ENCODE data around the gene COA6.
"Not testable (repeated sequence)": the region's sequence is repeated elsewhere in the genome, so short reads cannot be mapped to it uniquely, and the experiment has no call there.

Gene COA6

DNA sequence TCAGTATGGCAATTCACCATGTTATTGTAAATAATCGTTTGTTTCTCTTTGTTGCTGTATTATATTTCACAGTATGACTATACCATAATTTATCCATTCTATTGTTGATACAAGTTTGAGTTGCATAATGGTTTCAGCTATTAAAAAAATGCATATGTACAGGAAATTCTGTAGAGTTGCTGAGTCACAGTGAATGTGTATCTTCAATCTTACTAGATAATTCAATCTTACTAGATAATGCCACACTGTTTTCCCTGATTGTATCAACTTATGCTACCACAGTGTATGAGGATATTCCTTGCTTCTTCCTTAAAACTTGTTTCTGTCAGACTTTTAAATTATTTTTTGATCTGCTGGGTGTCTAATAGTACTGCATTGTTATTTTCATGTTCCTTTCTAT is 3.5 kb upstream of the COA6 start:
- DNase-seq (ENCODE audit: low read depth): no peak

DNA sequence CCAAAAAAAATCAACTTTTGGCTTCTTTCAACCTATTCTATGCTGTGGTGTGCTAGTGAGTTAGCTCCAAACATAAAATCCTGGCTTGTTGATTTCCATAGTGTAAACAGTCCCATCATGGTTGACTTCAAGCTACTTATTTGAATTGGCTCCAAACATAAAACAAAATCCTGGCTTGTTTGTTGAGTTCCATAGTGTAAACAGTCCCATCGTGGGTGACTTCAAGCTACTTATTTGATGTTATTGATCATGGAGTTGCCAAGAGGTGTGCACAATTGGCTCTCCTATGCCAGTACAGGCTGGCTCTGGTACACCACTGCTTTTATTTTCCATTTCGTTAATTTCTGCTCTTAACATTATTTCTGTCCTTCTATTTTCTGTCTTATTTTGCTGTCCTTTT is 1.8 kb upstream of the COA6 start:
- no peak for DNase-seq (ENCODE audit: low read depth)

DNA sequence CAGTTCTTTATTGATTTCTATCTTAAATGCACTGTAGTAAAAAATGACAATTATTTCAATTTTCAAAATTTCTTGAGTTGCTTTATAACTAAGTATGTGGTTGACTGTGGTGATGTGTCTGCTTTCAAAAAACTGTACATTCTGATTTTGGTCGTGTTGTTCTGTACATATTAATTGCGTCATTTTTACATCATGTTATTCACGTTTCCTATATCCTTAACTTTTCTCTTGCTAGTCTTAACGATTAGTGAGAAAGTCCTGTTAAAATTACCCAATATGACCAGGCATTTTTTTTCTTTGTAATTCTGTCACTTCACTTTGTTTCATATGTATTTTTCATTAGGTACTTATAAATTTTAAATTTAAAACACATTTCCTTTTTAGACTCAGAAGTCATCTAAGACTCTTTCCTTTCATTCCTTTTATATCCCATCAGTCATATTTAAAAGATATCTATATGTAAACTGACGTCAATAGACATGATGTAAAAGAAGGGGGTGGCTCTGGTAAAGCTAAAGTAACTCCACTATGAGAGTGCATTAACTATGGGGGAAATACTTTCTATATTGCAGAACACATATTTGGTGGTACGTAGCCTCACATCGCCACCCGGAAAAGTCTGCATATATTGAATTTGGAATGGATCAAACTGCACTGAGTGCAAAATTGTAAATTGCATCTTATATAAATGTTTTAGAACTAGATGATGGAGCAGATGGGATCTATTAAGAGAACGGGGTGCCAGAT is 1.1 kb upstream of the COA6 start:
- no peak for DNase-seq (ENCODE audit: low read depth)

DNA sequence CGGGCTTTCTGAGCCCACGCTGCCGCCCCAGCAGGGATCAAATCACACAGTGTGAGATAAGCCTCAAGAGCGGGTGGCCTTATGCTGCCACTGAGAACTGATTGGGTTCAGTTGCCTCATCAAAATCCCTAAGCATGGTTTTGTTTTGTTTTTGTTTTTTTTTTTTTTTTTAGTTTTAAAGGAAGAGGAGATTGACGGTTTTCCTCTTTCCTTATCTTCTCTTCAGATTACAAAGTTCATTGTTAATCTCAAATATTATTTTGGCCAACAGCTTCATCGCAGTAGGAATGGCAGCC is 651 bp downstream of the COA6 start:
- DNase-seq (ENCODE audit: low read depth): no peak

DNA sequence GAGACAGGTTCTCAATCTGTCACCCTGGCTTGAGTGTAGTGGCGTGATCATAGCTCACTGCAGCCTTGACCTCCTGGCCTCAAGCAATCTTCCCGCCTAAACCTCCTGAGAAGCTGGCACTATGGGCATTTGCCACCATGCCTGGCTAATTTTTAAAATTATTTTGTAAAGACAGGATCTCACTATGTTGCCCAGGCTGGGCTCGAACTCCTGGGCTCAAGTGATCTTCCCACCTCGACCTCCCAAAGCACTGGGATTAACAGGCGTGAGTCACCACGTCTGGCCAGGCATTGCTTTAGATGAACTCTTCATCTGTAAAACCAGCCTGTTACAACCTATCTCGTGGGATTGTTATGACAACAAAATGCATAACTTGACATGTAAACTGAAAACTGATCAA is 2.4 kb downstream of the COA6 start:
- no peak for DNase-seq (ENCODE audit: low read depth)

DNA sequence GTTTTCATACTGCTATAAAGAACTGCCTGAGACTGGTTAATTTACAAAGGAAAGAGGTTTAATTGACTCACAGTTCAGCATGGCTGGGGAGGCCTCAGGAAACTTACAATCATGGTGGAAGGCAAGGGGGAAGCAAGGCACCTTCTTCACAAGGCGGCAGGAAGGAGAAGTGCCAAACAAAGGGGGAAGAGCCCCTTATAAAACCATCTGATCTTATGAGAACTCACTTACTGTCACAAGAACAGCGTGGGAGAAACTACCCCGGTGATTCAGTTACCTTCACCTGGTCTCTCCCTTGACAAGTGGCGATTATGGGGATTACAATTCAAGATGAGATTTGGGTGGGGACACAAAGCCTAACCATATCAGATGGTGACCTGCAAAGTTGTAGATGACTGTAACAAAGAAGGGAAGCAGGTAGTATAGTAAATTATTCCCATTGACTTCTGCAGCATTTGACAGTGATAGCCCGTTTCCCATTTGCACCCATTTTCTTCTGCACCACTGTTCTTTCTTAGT is 6.4 kb downstream of the COA6 start:
- not testable (repeated sequence) for DNase-seq (ENCODE audit: low read depth)

DNA sequence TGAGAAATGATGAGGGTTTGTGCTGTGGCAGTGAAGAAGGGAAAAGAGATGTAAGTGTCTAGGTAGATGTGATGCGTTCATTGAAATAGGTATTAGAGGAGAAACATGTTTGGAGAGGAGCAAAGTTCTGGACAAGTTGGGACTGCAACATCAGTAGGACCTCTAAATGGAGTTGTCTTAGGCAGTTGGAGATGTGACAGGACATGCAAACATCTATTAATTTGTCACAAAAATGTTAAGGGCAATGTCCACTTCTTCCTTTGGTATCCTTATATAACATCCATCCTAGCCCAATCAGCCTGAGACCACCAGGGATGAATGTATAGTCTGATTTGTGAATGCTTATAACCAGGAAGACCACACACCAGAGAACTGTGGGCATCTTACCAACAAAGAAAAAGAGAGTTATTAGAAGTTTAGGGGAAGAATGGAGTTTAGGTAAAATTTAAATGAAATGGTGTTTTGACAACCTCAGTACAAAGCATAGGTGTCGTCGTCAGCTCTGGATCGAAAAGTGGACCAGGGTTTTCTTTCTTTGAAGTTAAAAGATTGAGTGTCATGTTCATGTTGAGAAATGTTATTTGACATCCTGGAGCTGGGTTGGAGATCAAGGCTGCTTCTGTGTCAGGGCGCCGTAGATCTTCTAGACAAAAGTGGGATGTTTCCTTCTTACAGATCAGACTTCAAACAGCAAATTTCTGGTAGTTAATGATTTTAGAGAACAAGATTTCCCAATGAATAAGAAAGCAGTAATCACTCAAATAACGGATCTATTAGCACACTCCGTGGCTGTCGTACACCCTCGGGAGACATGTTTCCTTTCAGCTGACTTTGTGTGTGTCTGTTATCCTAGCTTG is 8.7 kb downstream of the COA6 start:
- no peak for DNase-seq (ENCODE audit: low read depth)

DNA sequence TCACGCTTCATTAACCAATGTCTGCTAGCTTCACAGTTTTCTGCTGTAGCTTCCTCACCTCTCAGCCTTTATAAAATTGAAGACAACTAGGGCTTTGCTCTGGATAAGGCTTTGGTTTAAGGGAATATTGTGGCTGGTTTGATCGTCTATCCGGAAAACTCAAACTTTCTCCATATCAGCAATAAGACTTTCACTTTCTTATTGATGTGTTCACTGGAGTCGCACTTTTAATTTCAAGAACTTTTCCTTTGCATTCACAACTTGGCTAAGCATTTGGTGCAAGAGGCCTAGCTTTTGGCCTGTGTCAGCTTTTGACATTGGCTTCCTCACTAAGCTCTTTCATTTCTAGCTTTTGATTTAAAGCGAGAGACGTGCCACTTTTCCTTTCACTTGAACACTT is 12.9 kb downstream of the COA6 start:
- DNase-seq (ENCODE audit: low read depth): no peak

DNA sequence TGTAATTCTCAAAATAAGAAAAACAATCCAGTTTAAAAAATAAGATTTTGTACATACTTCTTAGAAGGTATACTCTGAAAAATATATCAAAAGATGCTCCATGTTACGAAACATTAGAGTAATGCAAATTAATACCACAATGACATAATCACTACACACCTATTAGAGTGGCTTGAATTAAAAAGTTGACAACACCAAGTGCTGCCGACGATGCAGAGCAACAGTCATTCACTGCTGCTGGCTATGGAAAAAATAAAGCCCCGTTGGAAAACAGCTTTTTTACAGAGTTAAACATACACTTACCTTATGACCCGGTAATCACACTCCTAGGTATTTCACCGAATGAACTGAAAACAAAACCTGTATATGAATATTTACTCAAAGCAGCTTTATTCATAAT is 14.8 kb downstream of the COA6 start:
- no peak for DNase-seq (ENCODE audit: low read depth)

DNA sequence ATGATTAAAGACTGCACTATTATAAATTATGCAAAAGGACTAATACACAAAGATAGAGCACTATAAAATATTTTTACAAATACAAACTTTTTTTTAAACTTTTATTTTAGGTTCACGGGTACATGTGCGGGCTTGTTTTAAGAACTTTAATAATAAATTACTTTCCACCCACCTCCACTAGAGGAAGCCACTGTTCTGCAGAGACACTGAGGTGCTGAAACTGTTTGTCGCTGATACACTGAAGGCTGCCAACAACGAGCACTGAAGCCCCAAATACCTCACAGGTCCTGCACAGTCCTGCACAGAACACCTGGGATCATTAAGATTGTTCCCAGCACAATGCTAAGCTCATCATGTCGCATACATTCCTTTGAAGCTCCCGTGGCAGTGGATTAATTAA is 19.9 kb downstream of the COA6 start:
- no peak for DNase-seq (ENCODE audit: low read depth)

DNA sequence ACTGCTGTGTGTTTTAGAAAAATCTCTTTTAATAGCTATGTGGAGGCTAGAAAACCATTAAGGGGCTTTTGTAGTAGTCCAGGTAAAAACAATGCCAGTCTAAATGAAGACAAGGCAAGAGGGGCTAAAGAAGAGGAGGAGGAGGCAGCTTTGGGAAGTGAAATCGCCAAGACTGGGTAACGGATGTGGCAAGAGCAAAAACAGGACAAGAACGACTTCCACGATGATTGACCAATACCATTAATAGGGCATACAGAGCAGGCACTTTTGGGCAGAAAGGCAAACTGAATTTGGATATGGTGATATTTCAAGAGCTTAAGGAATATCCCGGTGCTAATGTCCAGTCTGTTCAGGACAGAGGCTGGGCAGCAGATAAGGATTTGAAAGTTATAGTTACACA is 22.0 kb downstream of the COA6 start:
- no peak for DNase-seq (ENCODE audit: low read depth)

DNA sequence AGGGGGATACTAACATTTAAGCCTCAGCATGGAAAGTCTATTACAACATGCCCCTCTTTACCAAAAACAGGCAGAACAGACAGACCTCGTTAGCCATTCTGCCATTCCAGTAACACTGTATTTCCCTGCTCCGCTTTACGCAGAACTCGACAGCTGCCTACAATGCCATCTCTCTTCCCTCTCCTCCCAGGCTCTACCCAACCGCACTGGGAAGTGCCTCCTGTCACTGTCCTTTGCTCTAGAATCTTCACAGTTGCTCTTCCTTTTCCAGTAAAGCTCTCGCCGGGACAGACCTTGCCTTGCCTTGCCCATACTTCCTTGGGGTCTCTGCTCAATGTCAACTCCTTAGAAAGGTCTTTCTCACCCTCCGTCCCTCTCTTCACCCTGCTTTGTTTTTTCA is 22.8 kb downstream of the COA6 start:
- no peak for DNase-seq (ENCODE audit: low read depth)

DNA sequence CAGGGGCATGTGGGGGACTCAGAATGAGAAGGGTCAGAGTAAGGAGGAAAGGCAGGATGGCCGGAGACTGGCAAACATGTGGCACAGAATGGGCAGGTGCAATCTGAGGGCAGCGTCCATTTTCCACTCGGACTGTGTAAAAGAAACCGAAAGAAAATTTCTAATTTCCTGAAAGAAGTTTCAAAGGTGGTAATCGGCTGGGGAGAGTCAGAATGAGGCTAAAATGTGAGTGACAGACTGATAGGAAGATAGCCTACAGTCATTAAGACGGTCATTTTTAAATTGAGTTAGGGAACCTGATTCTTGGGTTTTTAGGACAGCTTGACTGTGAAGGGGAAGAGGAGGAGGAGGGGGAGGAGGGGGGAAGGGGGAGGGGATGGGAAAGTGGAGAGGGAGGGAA is 23.6 kb downstream of the COA6 start:
- no peak for DNase-seq (ENCODE audit: low read depth)

DNA sequence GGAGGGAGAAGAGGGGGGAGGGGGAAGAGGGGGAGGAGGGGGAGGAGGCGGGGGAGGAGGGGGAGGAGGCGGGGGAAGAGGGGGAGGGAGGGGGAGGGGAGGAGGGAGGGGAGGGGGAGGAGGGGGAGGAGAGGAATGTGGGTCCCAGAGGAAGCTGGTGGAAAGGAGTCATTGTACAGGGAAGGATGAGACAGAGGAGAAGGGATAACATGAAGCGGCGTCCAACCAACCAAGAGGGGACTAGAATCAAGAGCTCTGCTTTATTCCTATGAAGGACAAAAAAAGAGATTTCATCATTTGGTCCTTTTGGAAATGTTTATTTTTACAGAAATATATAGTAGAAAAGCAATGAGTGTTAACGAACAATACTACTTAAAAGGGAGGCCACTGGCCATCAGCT is 24.5 kb downstream of the COA6 start:
- DNase-seq (ENCODE audit: low read depth): no peak

DNA sequence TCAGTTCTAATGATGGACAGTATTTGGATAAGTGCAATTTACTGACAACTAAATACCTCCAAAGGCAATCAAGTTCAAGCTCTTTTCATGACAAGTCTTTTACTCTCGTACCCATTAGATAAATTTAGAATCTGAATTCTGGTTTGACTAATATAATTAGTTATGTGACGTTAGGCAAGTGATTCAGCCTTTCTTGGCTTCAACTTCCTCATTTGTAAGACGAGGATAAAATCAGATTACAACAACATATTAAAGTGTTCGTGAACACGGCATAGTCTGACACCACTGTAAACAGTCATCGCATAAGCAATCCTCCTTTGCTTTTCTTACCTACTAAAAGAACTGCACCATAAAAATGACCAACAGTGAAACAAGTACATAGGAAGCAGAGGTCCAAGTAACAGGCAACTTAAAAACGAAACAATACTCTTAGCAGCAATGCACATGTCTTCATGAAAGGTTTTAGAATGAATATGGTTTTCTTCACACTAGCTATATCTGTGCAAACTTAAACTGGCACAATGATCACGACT is 25.7 kb downstream of the COA6 start:
- DNase-seq (ENCODE audit: low read depth): no peak

DNA sequence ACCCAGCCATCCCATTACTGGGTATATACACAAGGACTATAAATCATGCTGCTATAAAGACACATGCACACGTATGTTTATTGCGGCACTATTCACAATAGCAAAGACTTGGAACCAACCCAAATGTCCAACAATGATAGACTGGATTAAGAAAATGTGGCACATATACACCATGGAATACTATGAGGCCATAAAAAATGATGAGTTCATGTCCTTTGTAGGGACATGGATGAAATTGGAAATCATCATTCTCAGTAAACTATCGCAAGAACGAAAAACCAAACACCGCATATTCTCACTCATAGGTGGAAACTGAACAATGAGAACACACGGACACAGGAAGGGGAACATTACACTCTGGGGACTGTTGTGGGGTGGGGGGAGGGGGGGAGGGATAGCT is 26.3 kb downstream of the COA6 start:
- DNase-seq (ENCODE audit: low read depth): not testable (repeated sequence)

DNA sequence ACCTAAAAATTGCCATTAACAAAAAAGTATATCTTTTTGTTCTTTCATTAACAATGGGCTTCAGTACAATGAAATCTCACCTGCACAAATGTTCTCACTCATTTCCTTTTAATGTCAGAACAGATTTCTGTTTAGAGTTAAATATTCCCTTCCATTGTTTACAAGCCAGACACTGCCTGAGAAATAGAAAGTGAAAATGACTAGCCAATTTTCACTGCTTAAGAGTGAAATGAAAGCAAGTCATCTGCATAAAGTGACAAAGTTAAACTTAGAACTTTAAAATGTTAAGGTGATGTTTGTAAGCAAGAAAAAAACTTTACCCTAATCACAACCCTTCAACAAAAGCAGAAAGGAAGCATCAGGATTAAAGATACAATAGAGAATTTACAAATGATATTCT is 27.5 kb downstream of the COA6 start:
- no peak for DNase-seq (ENCODE audit: low read depth)

DNA sequence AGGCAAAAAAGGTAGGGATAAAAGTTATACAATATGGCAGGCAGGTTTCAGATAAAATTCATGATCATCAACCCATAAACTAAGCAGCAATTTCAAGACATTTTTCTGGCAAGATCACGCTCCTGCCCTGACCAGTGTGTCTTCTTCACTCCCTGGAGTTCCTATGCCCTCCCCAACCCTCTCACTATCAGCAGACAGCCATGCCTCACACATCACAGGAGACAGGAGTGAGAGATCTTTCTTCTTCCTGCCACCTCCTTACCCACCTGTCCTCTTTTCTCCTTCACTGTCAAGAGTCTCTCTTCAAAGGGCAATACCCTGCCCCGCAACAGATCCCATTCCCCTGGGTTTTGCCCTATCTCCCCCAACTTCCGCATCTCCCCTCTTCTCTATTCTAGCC is 28.4 kb downstream of the COA6 start:
- DNase-seq (ENCODE audit: low read depth): no peak

DNA sequence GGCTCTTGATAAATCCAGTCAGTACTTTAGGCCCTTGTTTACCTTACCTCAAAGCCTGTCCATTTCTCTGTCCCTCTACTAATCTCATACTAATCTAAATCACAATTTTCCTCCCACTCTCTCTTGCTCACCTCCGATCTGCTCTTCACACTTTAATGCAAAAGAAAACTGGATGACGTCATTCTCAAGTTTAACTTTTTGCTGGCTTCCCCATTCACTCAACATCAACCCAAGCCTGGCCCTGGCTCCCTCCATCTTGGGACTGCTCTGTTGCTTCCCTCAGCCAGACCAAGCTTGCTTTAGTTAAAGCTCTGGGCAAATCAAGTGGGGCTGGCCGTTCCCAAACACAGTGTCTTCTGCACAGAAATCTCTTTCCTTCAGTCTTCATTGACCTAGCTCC is 29.7 kb downstream of the COA6 start:
- DNase-seq (ENCODE audit: low read depth): no peak

DNA sequence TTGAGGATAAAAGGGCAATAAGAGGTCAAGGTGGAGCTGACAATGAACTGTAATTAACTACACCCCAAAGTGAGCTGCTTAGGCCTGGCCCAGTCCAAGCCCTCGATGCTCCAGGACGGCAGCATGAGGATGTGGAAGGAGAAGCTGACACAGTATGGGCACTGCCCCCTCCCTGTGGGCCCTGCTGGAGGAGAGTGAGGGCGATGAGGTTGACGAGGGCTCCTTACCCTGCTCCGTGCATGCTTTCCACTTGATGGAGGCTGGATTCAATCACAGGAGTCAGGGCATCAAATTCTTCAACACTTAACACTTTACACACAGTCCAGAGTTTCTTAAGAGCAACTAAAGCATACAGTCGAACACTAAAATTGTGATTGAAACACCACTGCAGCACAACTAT is 32.4 kb downstream of the COA6 start:
- DNase-seq (ENCODE audit: low read depth): no peak

DNA sequence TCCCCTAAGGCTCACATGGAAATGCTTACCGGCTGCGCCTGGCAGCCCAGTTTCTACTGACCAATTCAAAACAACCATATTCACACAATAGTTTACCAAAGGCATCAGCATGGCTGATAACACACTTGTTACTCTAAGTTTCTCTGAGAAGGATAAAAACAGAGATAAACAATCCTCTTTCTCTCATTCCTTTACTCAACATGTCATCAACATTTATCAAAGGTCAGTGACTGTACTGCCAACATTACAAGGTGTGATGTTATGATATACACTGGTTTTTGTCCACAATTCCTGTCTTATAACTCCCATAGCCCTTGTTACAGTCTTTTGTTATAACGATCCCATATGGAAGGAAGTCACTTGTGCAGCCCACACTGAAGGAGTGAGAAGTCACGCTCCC is 33.6 kb downstream of the COA6 start:
- DNase-seq (ENCODE audit: low read depth): no peak

DNA sequence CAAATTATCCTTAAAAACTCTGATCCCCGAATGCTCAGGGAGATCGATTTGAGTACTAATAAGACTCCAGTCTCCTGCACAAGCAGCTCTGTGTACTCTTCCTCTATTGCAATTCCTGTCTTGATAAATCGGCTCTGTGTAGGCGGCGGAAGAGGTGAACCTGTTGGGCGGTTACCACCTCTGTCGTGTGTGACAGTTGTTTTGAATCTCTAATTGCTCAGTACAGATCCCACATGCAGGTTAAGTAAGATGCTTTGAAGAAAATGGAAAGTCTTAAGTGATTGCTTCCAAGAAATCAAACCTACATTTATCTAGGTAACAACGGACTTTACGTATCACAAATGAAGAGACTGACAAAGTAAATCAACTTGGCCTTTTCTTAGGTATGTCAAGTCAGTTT is 35.5 kb downstream of the COA6 start:
- DNase-seq (ENCODE audit: low read depth): no peak

DNA sequence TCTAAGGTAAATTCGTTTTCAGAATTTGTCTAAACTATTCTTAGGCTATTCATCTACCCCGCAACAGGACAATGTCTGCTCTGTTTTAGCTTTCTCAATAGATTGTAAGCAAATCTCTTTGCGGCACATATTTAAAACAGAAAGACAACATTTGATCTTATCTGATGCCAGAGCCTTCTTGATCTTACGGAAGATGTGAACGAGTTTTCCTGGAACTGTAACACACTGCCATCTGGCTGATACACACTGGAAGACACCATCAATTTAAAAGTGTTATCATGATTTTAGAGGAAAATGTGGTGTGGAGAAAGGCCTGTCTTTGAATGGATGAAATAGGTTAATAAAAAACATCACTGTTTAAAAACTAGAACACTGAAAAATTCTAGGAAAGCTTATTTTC is 36.1 kb downstream of the COA6 start:
- DNase-seq (ENCODE audit: low read depth): no peak

DNA sequence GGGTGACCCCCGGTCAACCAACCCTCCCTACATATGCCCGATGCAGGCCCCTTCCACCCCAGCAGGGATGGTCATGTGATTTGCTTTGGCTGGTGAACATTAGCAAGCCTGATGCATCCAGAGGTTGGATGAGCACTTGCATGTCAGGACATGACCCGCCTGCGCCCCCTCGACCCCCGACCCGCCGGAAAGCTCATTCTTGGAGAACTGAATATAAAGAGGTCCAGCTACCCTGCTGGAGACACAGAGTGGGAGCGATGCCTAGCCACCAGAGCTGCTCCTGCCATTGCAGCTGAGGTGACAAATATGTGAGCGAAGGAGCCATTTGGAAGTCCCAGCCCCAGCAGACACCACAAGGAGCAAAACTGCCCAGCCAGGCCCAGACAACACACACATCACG is 39.6 kb downstream of the COA6 start:
- no peak for DNase-seq (ENCODE audit: low read depth)
